RWPE2 (cell line): ENCODE results near the gene KAZN.

Source experiments
- ATAC-seq: fragments of 200-7000 bp; cut with Tn5 transposase; 3 replicates; pipeline ENCODE4 v1.9.1; 2021; ENCODE audit warnings: low read depth
- DNase-seq: peaks from one replicate; pipeline ENCODE4 v3.0.0-alpha.2; 2020; ENCODE audit warnings: low spot score
- H3K27ac ChIP-seq: fragments of 450-650 bp; 2 replicates; pipeline ENCODE4 v1.5.1; 2017; ENCODE audit warnings: mild to moderate bottlenecking; ENCODE audit not compliant: poor library complexity, severe bottlenecking
- H3K27me3 ChIP-seq: fragments of 250-450 bp; sonication (Bioruptor Pico); 2 replicates; pipeline ENCODE4 v1.5.1; 2021; ENCODE audit warnings: mild to moderate bottlenecking, moderate library complexity; ENCODE audit not compliant: insufficient read depth, poor library complexity, severe bottlenecking
- H3K36me3 ChIP-seq: fragments of 250-450 bp; sonication (Bioruptor Pico); 2 replicates; pipeline ENCODE4 v1.5.1; 2020; ENCODE audit warnings: low read depth, mild to moderate bottlenecking, moderate library complexity
- H3K4me1 ChIP-seq: fragments of 250-450 bp; sonication (Bioruptor Pico); 2 replicates; pipeline ENCODE4 v1.5.1; 2021; ENCODE audit warnings: mild to moderate bottlenecking, moderate library complexity; ENCODE audit not compliant: insufficient read depth, poor library complexity, severe bottlenecking
- H3K4me3 ChIP-seq: fragments of 250-450 bp; sonication (Bioruptor Pico); 2 replicates; pipeline ENCODE4 v1.5.1; 2021; ENCODE audit warnings: mild to moderate bottlenecking, moderate library complexity; ENCODE audit not compliant: severe bottlenecking
- H3K9me3 ChIP-seq: fragments of 250-450 bp; sonication (Bioruptor Pico); 2 replicates; pipeline ENCODE4 v1.5.1; 2021; ENCODE audit warnings: mild to moderate bottlenecking, moderate library complexity; ENCODE audit not compliant: severe bottlenecking
- TF ChIP-seq, protein P1 (sequence below): fragments of 450-650 bp; IDR thresholded peaks from one replicate; pipeline ENCODE4 v1.5.1; 2017; ENCODE audit warnings: mild to moderate bottlenecking, moderate library complexity; ENCODE audit not compliant: poor library complexity, severe bottlenecking

Gene KAZN

DNA sequence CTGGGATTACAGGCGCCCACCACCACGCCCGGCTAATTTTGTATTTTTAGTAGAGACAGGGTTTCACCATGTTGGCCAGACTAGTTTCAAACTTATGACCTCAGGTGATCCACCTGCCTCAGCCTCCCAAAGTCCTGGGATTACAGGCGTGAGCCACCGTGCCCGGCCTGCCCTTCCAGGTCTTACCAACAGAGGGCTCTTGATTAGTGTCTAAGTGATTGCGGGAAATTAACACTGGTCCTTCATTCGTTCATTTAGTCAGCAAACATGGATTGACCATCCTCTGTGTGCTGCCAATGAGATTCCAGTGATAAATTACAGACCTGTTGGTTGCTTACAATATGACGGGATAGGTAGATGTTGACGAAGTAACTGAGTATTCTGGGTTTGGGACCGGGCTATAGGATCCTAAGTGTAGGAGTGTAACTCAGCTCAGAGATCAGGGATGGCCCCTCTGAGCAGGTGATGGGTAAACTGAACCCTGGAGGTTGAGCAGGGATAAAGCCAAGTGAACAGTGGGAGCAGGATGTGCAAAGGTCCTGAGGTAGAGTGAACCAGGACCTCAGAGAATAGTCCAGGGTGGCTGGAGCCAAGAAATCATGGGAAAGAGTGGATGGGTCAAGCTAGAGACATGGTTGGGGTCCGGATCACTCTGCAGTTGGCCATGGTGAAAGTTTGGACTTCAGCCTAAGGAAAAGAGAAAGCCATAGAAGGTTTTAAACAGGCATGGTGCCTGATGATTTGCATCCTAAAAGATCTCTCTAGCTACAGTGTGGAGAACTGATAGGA is 171.2 kb downstream of the KAZN start:
- Histone ChIP-seq H3K36me3 (no peaks in the 10 kb centered on the region), H3K4me3 (no peak overlapping the region), H3K27ac (no peak overlapping the region), H3K4me1 (no peaks in the 10 kb centered on the region), H3K9me3 (no peaks in the 10 kb centered on the region), H3K27me3 (no peaks in the 10 kb centered on the region)
- ATAC-seq (no peak), DNase-seq (no peak)
- TF ChIP-seq, protein P1, sequence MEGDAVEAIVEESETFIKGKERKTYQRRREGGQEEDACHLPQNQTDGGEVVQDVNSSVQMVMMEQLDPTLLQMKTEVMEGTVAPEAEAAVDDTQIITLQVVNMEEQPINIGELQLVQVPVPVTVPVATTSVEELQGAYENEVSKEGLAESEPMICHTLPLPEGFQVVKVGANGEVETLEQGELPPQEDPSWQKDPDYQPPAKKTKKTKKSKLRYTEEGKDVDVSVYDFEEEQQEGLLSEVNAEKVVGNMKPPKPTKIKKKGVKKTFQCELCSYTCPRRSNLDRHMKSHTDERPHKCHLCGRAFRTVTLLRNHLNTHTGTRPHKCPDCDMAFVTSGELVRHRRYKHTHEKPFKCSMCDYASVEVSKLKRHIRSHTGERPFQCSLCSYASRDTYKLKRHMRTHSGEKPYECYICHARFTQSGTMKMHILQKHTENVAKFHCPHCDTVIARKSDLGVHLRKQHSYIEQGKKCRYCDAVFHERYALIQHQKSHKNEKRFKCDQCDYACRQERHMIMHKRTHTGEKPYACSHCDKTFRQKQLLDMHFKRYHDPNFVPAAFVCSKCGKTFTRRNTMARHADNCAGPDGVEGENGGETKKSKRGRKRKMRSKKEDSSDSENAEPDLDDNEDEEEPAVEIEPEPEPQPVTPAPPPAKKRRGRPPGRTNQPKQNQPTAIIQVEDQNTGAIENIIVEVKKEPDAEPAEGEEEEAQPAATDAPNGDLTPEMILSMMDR: no peak

DNA sequence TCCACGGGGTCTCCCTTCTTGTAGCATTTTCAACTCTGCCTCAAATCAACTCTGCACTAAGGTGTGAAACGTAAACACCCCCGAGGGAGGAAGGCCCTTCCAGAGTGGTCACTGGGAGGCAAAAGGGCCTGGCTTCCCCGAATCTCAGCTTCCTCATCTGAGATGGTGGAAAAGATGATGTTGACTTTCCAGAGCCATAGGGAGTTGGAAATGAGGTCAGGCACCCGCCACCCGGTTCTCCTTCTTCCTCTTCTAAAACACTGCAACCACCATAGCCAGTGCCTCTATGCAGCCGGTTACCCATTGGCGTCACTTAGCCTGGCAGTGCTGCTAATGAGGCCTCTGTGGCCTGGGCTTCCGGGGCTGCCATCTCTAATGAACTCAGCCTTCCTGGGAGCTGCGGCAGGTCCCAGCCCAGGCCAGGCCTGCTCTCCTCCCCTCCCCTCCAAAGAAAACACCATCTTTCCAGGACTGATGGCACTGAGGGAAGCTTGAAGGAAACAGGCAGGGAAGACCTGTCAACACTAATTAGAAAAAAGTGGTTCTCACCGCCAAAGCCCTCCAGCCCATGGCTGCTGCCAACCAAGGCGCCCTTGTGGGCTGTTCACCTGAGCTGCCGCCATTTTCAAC is 175.0 kb downstream of the KAZN start:
- Histone ChIP-seq H3K36me3 (no peaks in the 10 kb centered on the region), H3K4me3 (no peak overlapping the region), H3K4me1 (no peaks in the 10 kb centered on the region), H3K27me3 (no peaks in the 10 kb centered on the region), H3K9me3 (no peaks in the 10 kb centered on the region), H3K27ac (no peak overlapping the region)
- ATAC-seq: no peak
- TF ChIP-seq, protein P1: no peak
- no peak for DNase-seq

DNA sequence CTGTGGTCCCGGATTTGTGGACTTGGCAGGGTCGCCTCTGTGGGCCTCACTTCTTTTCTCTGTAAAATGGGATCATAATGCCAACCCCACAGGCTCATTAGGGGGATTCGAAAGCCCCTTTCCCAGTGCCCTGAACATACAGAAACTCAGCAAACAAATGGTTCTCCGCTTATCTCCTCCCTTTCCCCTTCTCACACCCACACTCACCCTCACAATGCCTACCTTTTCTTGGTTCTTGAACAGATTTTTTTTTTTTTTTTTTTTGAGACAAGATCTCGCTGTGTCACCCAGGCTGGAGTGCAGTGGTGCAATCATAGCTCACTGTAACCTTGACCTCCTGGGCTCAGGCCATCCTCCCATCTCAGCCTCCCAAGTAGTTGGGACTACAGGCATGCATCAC is 175.7 kb downstream of the KAZN start:
- Histone ChIP-seq H3K27ac (no peak overlapping the region), H3K9me3 (no peaks in the 10 kb centered on the region), H3K4me3 (no peak overlapping the region), H3K4me1 (no peaks in the 10 kb centered on the region), H3K27me3 (no peaks in the 10 kb centered on the region), H3K36me3 (no peaks in the 10 kb centered on the region)
- no peak for ATAC-seq
- DNase-seq: no peak
- TF ChIP-seq, protein P1: no peak

DNA sequence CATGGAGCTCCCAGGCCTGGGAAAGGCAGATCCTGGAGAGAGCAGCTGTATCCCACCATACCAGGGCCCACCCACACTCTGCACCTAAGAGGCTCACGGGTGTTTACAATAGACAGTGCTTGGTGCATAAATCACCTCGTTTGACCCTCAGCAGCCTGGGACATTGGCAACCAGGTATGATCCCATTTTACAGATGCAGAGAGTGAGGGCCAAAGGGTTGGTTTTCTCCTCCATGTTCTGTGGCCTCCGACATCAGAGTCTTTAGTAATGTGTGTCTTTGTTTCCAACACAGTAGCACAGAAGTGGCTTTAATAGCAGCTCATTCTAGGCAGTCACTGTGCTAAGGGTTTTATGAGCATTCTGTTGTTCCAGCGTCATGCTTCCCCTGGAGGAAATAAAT is 176.5 kb downstream of the KAZN start:
- Histone ChIP-seq H3K27me3 (no peaks in the 10 kb centered on the region), H3K4me3 (no peak overlapping the region)

More for the DNA sequence above, 176.5 kb downstream of the KAZN start:
- Histone ChIP-seq H3K4me1 (no peaks in the 10 kb centered on the region), H3K27ac (no peak overlapping the region), H3K9me3 (no peaks in the 10 kb centered on the region), H3K36me3 (no peaks in the 10 kb centered on the region)
- ATAC-seq (no peak), DNase-seq (no peak)
- TF ChIP-seq, protein P1: no peak
